ENCODE measurements around the gene SLC35E4. TPM values are rescaled to one million over a fixed set of nuclear protein-coding genes. Genes with fewer than 3 reads are reported as not detected.
A peak's percentile ranks its signal among the peaks of the same experiment; 100 is the strongest.

Gene SLC35E4
- total RNA-seq, 6 experiments from 2014 or later = 0.22 to 1.7 (median 0.48) TPM

GRCh38 chr22:30637701-30638114 lies 2.1 kb downstream of the SLC35E4 start:
- whole genome bisulfite sequencing (ENCODE audit: insufficient coverage, low coverage, low lambda C conversion rate, missing lambda C conversion rate) = 87% methylated on average over 1 of the region's 1 CpG
- intact Hi-C loops (cut with DNase I) = loop anchor here in 1 of 2 donors (10.0 kb wide), 1 partner anchor 117 kb away; no protein-coding TSS in a partner anchor
- no peak overlapping the region for H3K27ac ChIP-seq
- no peak overlapping the region for H3K4me3 ChIP-seq
- H3K4me1 ChIP-seq = peaks cover 0 to 17% (median 8%) of the 10 kb centered on the region in 4 donors
- DNase-seq = no peak
- no peak for ATAC-seq
- TF ChIP-seq POLR2A (IDR thresholded peaks at IDR 0.05) (no peak), CTCF (IDR thresholded peaks at IDR 0.05) (no peak)
- no peaks in the 10 kb centered on the region for H3K36me3 ChIP-seq
- no peaks in the 10 kb centered on the region for H3K9me3 ChIP-seq
- H3K27me3 ChIP-seq = no peaks in the 10 kb centered on the region

GRCh38 chr22:30640361-30640760 lies 4.8 kb downstream of the SLC35E4 start:
- DNase-seq (no peak), ATAC-seq (no peak)
- WGBS (ENCODE audit: insufficient coverage, low coverage, low lambda C conversion rate, missing lambda C conversion rate) = 63% methylated on average over 1 of the region's 4 CpGs
- intact Hi-C loops (cut with DNase I) = no loop called here
- H3K9me3 ChIP-seq = no peaks in the 10 kb centered on the region
- TF ChIP-seq POLR2A (IDR thresholded peaks at IDR 0.05) (no peak), CTCF (IDR thresholded peaks at IDR 0.05) (no peak)
- peaks cover 0 to 11% (median 4%) of the 10 kb centered on the region in 4 donors for H3K4me1 ChIP-seq
- H3K27me3 ChIP-seq = no peaks in the 10 kb centered on the region
- H3K4me3 ChIP-seq = no peak overlapping the region
- H3K27ac ChIP-seq = no peak overlapping the region
- no peaks in the 10 kb centered on the region for H3K36me3 ChIP-seq

- ATAC-seq = peak in 1 of 4 donors; percentile 8
These were observed 5.4 kb downstream of the SLC35E4 start for GRCh38 chr22:30640839-30641430.

GRCh38 chr22:30643055-30643875 lies 7.7 kb downstream of the SLC35E4 start:
- no peak overlapping the region for H3K4me3 ChIP-seq
- peak in 1 of 4 donors; percentile 9 for ATAC-seq
- WGBS (ENCODE audit: insufficient coverage, low coverage, low lambda C conversion rate, missing lambda C conversion rate) = 92% methylated on average over 11 of the region's 16 CpGs
- H3K9me3 ChIP-seq = no peaks in the 10 kb centered on the region
- no peaks in the 10 kb centered on the region for H3K4me1 ChIP-seq
- H3K36me3 ChIP-seq = no peaks in the 10 kb centered on the region
- intact Hi-C loops (cut with DNase I) = no loop called here
- no peaks in the 10 kb centered on the region for H3K27me3 ChIP-seq
- TF ChIP-seq CTCF (IDR thresholded peaks at IDR 0.05) (no peak), POLR2A (IDR thresholded peaks at IDR 0.05) (no peak)
- DNase-seq = no peak
- H3K27ac ChIP-seq = no peak overlapping the region

More at GRCh38 chr22:30640839-30641430, 5.4 kb downstream of the SLC35E4 start:
- DNase-seq = no peak
- Histone ChIP-seq H3K4me3 (no peak overlapping the region), H3K36me3 (no peaks in the 10 kb centered on the region), H3K27ac (no peak overlapping the region), H3K4me1 (peaks cover 0 to 8% (median 4%) of the 10 kb centered on the region in 4 donors), H3K27me3 (no peaks in the 10 kb centered on the region), H3K9me3 (no peaks in the 10 kb centered on the region)
- WGBS (ENCODE audit: insufficient coverage, low coverage, low lambda C conversion rate, missing lambda C conversion rate) = no CpG with 5 or more reads among the region's 4 CpGs
- intact Hi-C loops (cut with DNase I) = no loop called here
- no peak for TF ChIP-seq CTCF (IDR thresholded peaks at IDR 0.05)
- TF ChIP-seq POLR2A (IDR thresholded peaks at IDR 0.05) = no peak

All from right lobe of liver (tissue), 6 donors.